Thyroid gland (tissue), 4 donors: ENCODE data around the gene MRFAP1L1. TPM values are rescaled to one million over a fixed set of nuclear protein-coding genes. Genes with fewer than 3 reads are reported as not detected.
A peak's percentile ranks its signal among the peaks of the same experiment; 100 is the strongest.

ENCODE experiments used
- DNase-seq, 2 donors: peaks; one replicate each; pipeline ENCODE4 v3.0.0-alpha.2; 2019
- H3K27ac ChIP-seq, 3 donors: fragments of 200-600 bp; sonication (generic); 1 replicate in 2 of 3; 2 replicates in 1 of 3; pipeline ENCODE4 v1.5.1; 2016 to 2019; ENCODE audit warnings: mild to moderate bottlenecking in 1 of 3, moderate library complexity in 1 of 3
- H3K27me3 ChIP-seq: fragments of 200-600 bp; sonication (generic); one replicate; pipeline ENCODE4 v1.5.1; 2019
- H3K36me3 ChIP-seq, 2 donors: fragments of 200-600 bp; sonication (generic); one replicate each; pipeline ENCODE4 v1.5.1; 2016 to 2019
- H3K4me1 ChIP-seq, 2 donors: fragments of 200-600 bp; sonication (generic); one replicate each; pipeline ENCODE4 v1.5.1; 2017 to 2019
- H3K4me3 ChIP-seq, 3 donors: fragments of 200-600 bp; sonication (generic); replicated peaks in 1 of 3; 1 replicate in 2 of 3; 2 replicates in 1 of 3; pipeline ENCODE4 v1.5.1; 2016; ENCODE audit warnings: mild to moderate bottlenecking in 1 of 3
- H3K9me3 ChIP-seq: fragments of 200-600 bp; sonication (generic); one replicate; pipeline ENCODE4 v1.5.1; 2017
- POLR2A ChIP-seq, 2 donors: fragments of 450-650 bp; IDR thresholded peaks; one replicate each; pipeline ENCODE4 v1.6.1; 2017; ENCODE audit warnings: antibody characterized with exemption in 2 of 2, mild to moderate bottlenecking in 2 of 2, moderate library complexity in 1 of 2
- WGBS, 2 donors: methylation state at CpG; one replicate each; pipeline ENCODE4 v1.1.5; 2017; 5-methylcytosine and 5-hydroxymethylcytosine counted together
- intact Hi-C: fragments of 100-400 bp; cut with DNase I; formaldehyde crosslinking; loops from one replicate; pipeline ENCODE4 v1.15.1; 2023
- total RNA-seq, 4 donors: library from RNA; depleted of rRNA; stranded (reverse); fragments of >200 nt; gene quantifications; one replicate each; pipeline ENCODE4 v1.2.3, GENCODE V29; 2016
- TF ChIP-seq, protein P1 (sequence below), 6 experiments: fragments of 200-600 bp in 3 of 6; fragments of 450-650 bp in 3 of 6; sonication (generic) in 3 of 6; IDR thresholded peaks; one replicate each; pipeline ENCODE4 v1.5.1; 2016 to 2019; ENCODE audit warnings: antibody characterized with exemption in 6 of 6, mild to moderate bottlenecking in 2 of 6, inconsistent platforms in 1 of 6, moderate library complexity in 1 of 6

Gene MRFAP1L1
- total RNA-seq, 4 donors from 2014 or later, result 70.5 to 93.9 (median 76.2) TPM

DNA sequence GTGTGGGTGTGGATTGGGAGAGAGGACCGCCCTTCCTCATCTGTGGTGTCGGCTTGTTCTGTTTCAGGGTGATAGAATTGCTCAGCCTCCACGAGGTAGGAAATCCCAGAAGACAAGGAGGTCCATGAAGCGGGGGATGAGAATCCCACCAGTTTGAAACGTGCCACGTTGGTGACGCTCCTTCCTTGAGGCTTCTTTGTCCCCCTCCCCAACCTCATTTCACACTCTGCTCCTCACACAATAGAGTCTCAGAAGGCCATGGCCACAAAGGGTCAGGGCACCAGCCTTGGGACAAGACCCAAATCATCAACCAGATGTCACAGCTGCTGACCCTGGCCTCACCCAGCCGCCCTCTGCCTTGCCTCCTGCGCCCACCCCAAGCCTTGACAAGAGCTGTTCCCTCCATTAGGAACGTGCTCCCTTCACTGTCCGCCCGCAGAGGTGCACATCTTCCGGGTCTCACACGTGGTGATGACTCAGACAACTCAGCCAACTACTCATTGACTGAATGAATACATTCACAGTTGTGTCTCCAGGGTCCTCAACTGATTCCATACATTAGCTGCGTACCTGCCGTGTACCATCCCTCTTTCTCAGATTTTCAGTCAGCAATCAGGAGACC, 24.6 kb upstream of the MRFAP1L1 start:
- no peak for DNase-seq
- TF ChIP-seq POLR2A (IDR thresholded peaks at IDR 0.05), result no peak
- TF ChIP-seq, protein P1, sequence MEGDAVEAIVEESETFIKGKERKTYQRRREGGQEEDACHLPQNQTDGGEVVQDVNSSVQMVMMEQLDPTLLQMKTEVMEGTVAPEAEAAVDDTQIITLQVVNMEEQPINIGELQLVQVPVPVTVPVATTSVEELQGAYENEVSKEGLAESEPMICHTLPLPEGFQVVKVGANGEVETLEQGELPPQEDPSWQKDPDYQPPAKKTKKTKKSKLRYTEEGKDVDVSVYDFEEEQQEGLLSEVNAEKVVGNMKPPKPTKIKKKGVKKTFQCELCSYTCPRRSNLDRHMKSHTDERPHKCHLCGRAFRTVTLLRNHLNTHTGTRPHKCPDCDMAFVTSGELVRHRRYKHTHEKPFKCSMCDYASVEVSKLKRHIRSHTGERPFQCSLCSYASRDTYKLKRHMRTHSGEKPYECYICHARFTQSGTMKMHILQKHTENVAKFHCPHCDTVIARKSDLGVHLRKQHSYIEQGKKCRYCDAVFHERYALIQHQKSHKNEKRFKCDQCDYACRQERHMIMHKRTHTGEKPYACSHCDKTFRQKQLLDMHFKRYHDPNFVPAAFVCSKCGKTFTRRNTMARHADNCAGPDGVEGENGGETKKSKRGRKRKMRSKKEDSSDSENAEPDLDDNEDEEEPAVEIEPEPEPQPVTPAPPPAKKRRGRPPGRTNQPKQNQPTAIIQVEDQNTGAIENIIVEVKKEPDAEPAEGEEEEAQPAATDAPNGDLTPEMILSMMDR (IDR thresholded peaks at IDR 0.05), result no peak
- Histone ChIP-seq H3K9me3 (no peaks in the 10 kb centered on the region), H3K4me3 (no peak overlapping the region), H3K27me3 (no peaks in the 10 kb centered on the region), H3K27ac (no peak overlapping the region), H3K36me3 (no peaks in the 10 kb centered on the region), H3K4me1 (peaks cover 4 to 10% of the 10 kb centered on the region in 2 donors)
- intact Hi-C loops, result no loop called here
- WGBS, 2 donors, result 82 to 90% methylated on average over 16 of the region's 16 CpGs

DNA sequence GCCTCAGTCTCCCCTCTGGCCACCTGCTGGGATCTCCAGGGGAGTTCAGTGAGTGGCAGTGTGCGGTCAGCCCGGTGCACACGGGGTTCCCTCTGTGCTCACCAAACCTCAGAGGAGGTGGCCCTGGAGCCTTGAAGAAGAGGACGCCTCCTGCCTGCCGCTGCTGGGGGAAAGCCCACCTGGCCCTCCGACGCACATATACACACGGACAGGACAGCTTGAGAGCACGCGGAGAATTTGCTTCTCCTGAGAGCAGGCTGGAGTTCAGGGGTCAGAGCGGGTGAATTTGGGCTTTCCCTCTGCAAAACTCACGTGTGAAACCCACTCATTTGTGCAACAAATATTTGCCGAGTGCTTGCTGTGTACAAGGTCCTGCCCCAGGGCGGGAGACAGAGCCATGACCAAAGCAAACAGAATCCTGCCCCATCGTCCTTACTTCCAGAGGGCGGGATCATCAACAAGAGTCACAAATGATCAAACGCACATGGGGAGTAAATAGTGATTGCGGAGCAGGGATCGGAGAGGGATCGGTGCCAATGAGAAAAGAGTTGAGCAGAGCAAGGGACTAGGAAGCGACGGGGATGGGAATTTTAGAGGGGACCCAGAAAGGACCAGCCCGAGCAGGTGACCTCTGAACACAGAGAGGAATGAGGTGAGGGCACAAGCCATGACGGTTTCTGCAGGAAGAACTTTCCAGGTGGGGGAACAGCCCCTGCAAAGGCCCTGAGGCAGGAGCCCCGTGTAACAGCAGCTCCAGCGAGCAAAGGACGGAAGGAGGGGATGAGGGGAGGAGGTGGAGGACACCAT, 23.9 kb upstream of the MRFAP1L1 start:
- Histone ChIP-seq H3K4me1 (peaks cover 4 to 10% of the 10 kb centered on the region in 2 donors), H3K4me3 (no peak overlapping the region), H3K27me3 (no peaks in the 10 kb centered on the region), H3K36me3 (no peaks in the 10 kb centered on the region), H3K27ac (peak overlapping the region in 1 of 3 donors; percentile 41), H3K9me3 (no peaks in the 10 kb centered on the region)
- WGBS, 2 donors, result 85 to 89% methylated on average over 24 to 27 of the region's 27 CpGs
- intact Hi-C loops, result no loop called here
- TF ChIP-seq, protein P1 (IDR thresholded peaks at IDR 0.05), result no peak
- TF ChIP-seq POLR2A (IDR thresholded peaks at IDR 0.05), result no peak
- DNase-seq, result no peak

DNA sequence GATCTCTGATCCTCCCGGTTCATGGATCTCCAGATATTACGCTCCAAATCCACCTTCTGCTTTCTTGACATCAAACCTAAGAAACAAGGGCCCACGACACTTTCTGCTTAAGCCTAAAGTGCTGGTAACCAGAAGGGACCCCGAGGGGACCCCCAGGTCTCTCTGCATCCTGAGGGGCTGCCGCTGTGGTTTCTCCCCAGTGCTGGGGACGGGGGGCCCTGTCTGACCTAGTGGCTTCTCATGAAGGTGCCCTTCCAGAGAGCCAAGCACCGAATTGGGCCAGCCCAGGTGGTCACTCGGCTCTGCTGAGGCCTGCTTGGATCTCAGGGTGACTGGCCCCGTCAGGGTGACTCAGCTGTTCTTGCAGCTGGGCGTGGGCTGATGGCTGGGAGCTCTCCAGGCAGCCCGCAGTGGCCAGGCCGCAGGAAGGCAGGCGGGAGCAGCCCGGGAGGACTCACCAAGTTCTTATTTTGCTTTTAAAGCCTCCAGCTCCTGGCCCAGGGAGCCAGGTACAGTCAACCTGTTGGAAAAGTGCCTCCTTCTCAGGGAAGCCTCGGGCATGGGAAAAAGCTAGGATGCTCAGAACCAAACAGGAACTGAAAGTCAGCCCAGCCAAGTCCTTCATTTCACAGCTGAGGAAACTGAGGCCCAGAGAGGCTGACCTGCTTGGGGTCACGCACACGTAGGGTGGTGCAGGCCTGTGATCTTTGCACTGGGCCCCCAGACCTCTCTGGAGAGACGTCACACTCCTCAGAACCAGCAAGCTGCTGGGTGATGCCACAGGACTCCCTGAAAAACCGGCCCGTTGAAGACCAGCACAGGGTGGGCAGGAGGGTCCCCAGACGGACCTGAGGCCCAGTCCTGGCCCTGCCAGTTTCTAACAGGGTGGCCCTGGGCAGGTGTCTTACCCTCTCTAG, 23.0 kb upstream of the MRFAP1L1 start:
- Histone ChIP-seq H3K9me3 (no peaks in the 10 kb centered on the region), H3K4me1 (peaks cover 4 to 10% of the 10 kb centered on the region in 2 donors), H3K4me3 (no peak overlapping the region), H3K36me3 (no peaks in the 10 kb centered on the region), H3K27me3 (no peaks in the 10 kb centered on the region), H3K27ac (peak overlapping the region in 1 of 3 donors; percentile 41)
- no peak for TF ChIP-seq POLR2A (IDR thresholded peaks at IDR 0.05)
- TF ChIP-seq, protein P1 (IDR thresholded peaks at IDR 0.05), result no peak
- intact Hi-C loops, result no loop called here
- 68 to 84% methylated on average over 10 to 12 of the region's 21 CpGs for WGBS, 2 donors
- peak; percentile 54 to 57 for DNase-seq

DNA sequence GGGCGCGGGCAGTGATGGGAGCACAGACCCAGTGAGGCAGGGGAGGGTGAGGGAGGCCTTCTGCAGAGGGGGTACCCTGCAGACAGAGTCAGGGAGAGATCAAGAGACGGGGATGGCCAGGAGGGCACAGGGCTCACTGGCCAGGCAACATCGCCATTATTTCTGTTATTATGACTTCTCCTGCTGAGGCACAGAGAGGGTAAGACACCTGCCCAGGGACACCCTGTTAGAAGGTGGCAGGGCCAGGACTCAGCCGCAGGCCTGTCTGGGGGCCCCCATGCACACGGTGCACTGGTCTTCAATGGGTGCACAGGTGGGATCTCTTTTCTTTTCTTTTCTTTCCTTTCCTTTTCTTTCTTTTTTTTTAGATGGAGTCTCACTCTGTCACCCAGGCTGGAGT, 22.1 kb upstream of the MRFAP1L1 start:
- peaks cover 4 to 10% of the 10 kb centered on the region in 2 donors for H3K4me1 ChIP-seq
- no peak overlapping the region for H3K27ac ChIP-seq
- 87 to 94% methylated on average over 6 of the region's 6 CpGs for WGBS, 2 donors
- no peaks in the 10 kb centered on the region for H3K27me3 ChIP-seq
- no peaks in the 10 kb centered on the region for H3K36me3 ChIP-seq
- intact Hi-C loops, result no loop called here
- no peaks in the 10 kb centered on the region for H3K9me3 ChIP-seq
- TF ChIP-seq POLR2A (IDR thresholded peaks at IDR 0.05), result no peak
- TF ChIP-seq, protein P1 (IDR thresholded peaks at IDR 0.05), result no peak
- no peak for DNase-seq
- H3K4me3 ChIP-seq, result no peak overlapping the region
